GM21360 (cell line): ENCODE measurements around the gene INTS4.
"Not testable (repeated sequence)": the region's sequence is repeated elsewhere in the genome, so short reads cannot be mapped to it uniquely, and the experiment has no call there.

Experiments used
- ATAC-seq: cut with Tn5 transposase; IDR thresholded peaks from one replicate; pipeline ENCODE4 v1.9.1; 2021; ENCODE audit warnings: mild to moderate bottlenecking, moderate library complexity; ENCODE audit not compliant: unreplicated experiment

Gene INTS4

GRCh38 chr11:77958583-77959177, 35.8 kb downstream of the INTS4 start:
- ATAC-seq, result not testable (repeated sequence)

GRCh38 chr11:77943296-77943695, 51.2 kb downstream of the INTS4 start:
- ATAC-seq, result not testable (repeated sequence)

GRCh38 chr11:77942465-77942864, 52.0 kb downstream of the INTS4 start:
- ATAC-seq, result not testable (repeated sequence)

- ATAC-seq, result not testable (repeated sequence)
Observed at GRCh38 chr11:77933596-77933995, 60.9 kb downstream of the INTS4 start.

GRCh38 chr11:77930334-77931208, 63.9 kb downstream of the INTS4 start:
- not testable (repeated sequence) for ATAC-seq

GRCh38 chr11:77917713-77918112, 76.8 kb downstream of the INTS4 start:
- not testable (repeated sequence) for ATAC-seq

- ATAC-seq, result not testable (repeated sequence)
Observed at GRCh38 chr11:77914307-77914791, 80.1 kb downstream of the INTS4 start.

GRCh38 chr11:77913608-77914306, 80.7 kb downstream of the INTS4 start:
- not testable (repeated sequence) for ATAC-seq

- ATAC-seq, result not testable (repeated sequence)
Observed at GRCh38 chr11:77910828-77911227, 83.6 kb downstream of the INTS4 start.

- ATAC-seq, result no peak
Observed at GRCh38 chr11:77909277-77909676, 85.2 kb downstream of the INTS4 start.

- ATAC-seq, result no peak
Observed at GRCh38 chr11:77908835-77909234, 85.6 kb downstream of the INTS4 start.

- not testable (repeated sequence) for ATAC-seq
Observed at GRCh38 chr11:77894949-77895348, 99.5 kb downstream of the INTS4 start.

- not testable (repeated sequence) for ATAC-seq
Observed at GRCh38 chr11:77891703-77892102, 102.8 kb downstream of the INTS4 start.

GRCh38 chr11:77891256-77891655, 103.2 kb downstream of the INTS4 start:
- ATAC-seq, result not testable (repeated sequence)

- not testable (repeated sequence) for ATAC-seq
Observed at GRCh38 chr11:77890619-77891056, 103.8 kb downstream of the INTS4 start.

- not testable (repeated sequence) for ATAC-seq
Observed at GRCh38 chr11:77890100-77890614, 104.3 kb downstream of the INTS4 start.

GRCh38 chr11:77889045-77889444, 105.4 kb downstream of the INTS4 start:
- ATAC-seq, result not testable (repeated sequence)

- ATAC-seq, result no peak
Observed at GRCh38 chr11:77886401-77886800, 108.1 kb downstream of the INTS4 start.

GRCh38 chr11:77884829-77885190, 109.7 kb downstream of the INTS4 start:
- ATAC-seq, result no peak

- ATAC-seq, result no peak
Observed at GRCh38 chr11:77884186-77884828, 110.2 kb downstream of the INTS4 start.

- ATAC-seq, result no peak
Observed at GRCh38 chr11:77883775-77884174, 110.7 kb downstream of the INTS4 start.
